Omental fat pad (tissue), 4 donors: ENCODE results near the gene CBX8. TPM values are rescaled to one million over a fixed set of nuclear protein-coding genes. Genes with fewer than 3 reads are reported as not detected.

Experiments used
- ATAC-seq: fragments of 150-250 bp; one replicate; pipeline ENCODE4 v1.9.1; 2016; ENCODE audit warnings: mild to moderate bottlenecking, moderate library complexity; ENCODE audit not compliant: low FRiP score
- DNase-seq: peaks from one replicate; pipeline ENCODE4 v3.0.0-alpha.2; 2019; ENCODE audit warnings: low spot score
- CTCF ChIP-seq, 3 donors: fragments of 450-650 bp; IDR thresholded peaks; one replicate each; pipeline ENCODE4 v1.5.1; 2016 to 2017; ENCODE audit warnings: antibody characterized with exemption in 3 of 3, mild to moderate bottlenecking in 3 of 3, moderate library complexity in 2 of 3
- total RNA-seq, 4 donors: library from RNA; depleted of rRNA; stranded (reverse); fragments of >200 nt; gene quantifications; one replicate each; pipeline ENCODE4 v1.1.0, GENCODE V29; 2016

The CBX8 gene
- total RNA-seq, 4 donors from 2014 or later = 0.88 to 2.2 (median 1.2) TPM

GRCh38 chr17:79811868-79812352, 15.0 kb upstream of the CBX8 start:
- ATAC-seq (no peak), DNase-seq (no peak)
- TF ChIP-seq CTCF (IDR thresholded peaks at IDR 0.05) = no peak

GRCh38 chr17:79811011-79811867, 14.4 kb upstream of the CBX8 start:
- TF ChIP-seq CTCF (IDR thresholded peaks at IDR 0.05) = no peak
- DNase-seq (no peak), ATAC-seq (no peak)

GRCh38 chr17:79810130-79811010, 13.5 kb upstream of the CBX8 start:
- ATAC-seq (peak; percentile 52), DNase-seq (no peak)
- no peak for TF ChIP-seq CTCF (IDR thresholded peaks at IDR 0.05)

- no peak for DNase-seq
- no peak for ATAC-seq
- no peak for TF ChIP-seq CTCF (IDR thresholded peaks at IDR 0.05)
Measured at GRCh38 chr17:79809530-79810129, 12.8 kb upstream of the CBX8 start.

GRCh38 chr17:79808763-79809529, 12.1 kb upstream of the CBX8 start:
- ATAC-seq (no peak), DNase-seq (no peak)
- no peak for TF ChIP-seq CTCF (IDR thresholded peaks at IDR 0.05)
